Measurements from ENCODE around the gene CEP41. TPM values are rescaled to one million over a fixed set of nuclear protein-coding genes. Genes with fewer than 3 reads are reported as not detected.

Gene CEP41
- total and polyA plus RNA-seq, 12 donors = 2.2 to 6.3 (median 4.7) TPM

- DNase-seq = no peak
- 84% methylated on average over 4 of the region's 4 CpGs for WGBS, 2 donors
- intact Hi-C loops (cut with DNase I) = loop anchor here in 2 of 10 donors (10.0 kb wide), 2 partner anchors 59 to 61 kb away; no protein-coding TSS in a partner anchor
Measured at GRCh38 chr7:130425796-130426195, 15.0 kb downstream of the CEP41 start.

GRCh38 chr7:130423501-130424037 lies 17.2 kb downstream of the CEP41 start:
- H3K4me3 ChIP-seq = no peak overlapping the region
- WGBS, 2 donors = 96 to 97% methylated on average over 3 of the region's 3 CpGs

More at GRCh38 chr7:130425796-130426195, 15.0 kb downstream of the CEP41 start:
- Histone ChIP-seq H3K36me3 (peaks cover 0 to 12% (median 0%) of the 10 kb centered on the region in 9 donors), H3K4me3 (no peak overlapping the region), H3K27ac (no peak overlapping the region), H3K27me3 (no peaks in the 10 kb centered on the region), H3K9me3 (no peaks in the 10 kb centered on the region), H3K4me1 (peaks cover 0 to 19% (median 11%) of the 10 kb centered on the region in 9 donors)
- ATAC-seq = no peak
- no peak for TF ChIP-seq CTCF (IDR thresholded peaks at IDR 0.05)

GRCh38 chr7:130421684-130422083 lies 19.1 kb downstream of the CEP41 start:
- no peak for TF ChIP-seq CTCF (IDR thresholded peaks at IDR 0.05)
- Histone ChIP-seq H3K9me3 (no peaks in the 10 kb centered on the region), H3K4me1 (peaks cover 0 to 8% (median 0%) of the 10 kb centered on the region in 9 donors), H3K36me3 (peaks cover 0 to 10% (median 0%) of the 10 kb centered on the region in 9 donors), H3K27me3 (no peaks in the 10 kb centered on the region), H3K27ac (no peak overlapping the region), H3K4me3 (no peak overlapping the region)
- intact Hi-C loops (cut with DNase I) = loop anchor here in 2 of 10 donors (10.0 kb wide), 2 partner anchors 57 to 63 kb away; no protein-coding TSS in a partner anchor
- ATAC-seq (no peak), DNase-seq (no peak)
- 53 to 68% methylated on average over 2 of the region's 2 CpGs for WGBS, 2 donors

More at GRCh38 chr7:130423501-130424037, 17.2 kb downstream of the CEP41 start:
- Histone ChIP-seq H3K9me3 (no peaks in the 10 kb centered on the region), H3K27ac (no peak overlapping the region), H3K4me1 (peaks cover 0 to 9% (median 0%) of the 10 kb centered on the region in 9 donors), H3K27me3 (no peaks in the 10 kb centered on the region), H3K36me3 (peaks cover 0 to 12% (median 0%) of the 10 kb centered on the region in 9 donors)
- DNase-seq (no peak), ATAC-seq (no peak)
- TF ChIP-seq CTCF (IDR thresholded peaks at IDR 0.05) = no peak
- intact Hi-C loops (cut with DNase I) = loop anchor here in 2 of 10 donors (10.0 kb wide), 2 partner anchors 59 to 61 kb away; no protein-coding TSS in a partner anchor

GRCh38 chr7:130420943-130421578 lies 19.8 kb downstream of the CEP41 start:
- DNase-seq (no peak), ATAC-seq (no peak)
- Histone ChIP-seq H3K27ac (no peak overlapping the region), H3K4me3 (no peak overlapping the region), H3K4me1 (peaks cover 0 to 5% (median 0%) of the 10 kb centered on the region in 9 donors), H3K9me3 (no peaks in the 10 kb centered on the region), H3K27me3 (no peaks in the 10 kb centered on the region), H3K36me3 (peaks cover 0 to 7% (median 0%) of the 10 kb centered on the region in 9 donors)
- no peak for TF ChIP-seq CTCF (IDR thresholded peaks at IDR 0.05)
- intact Hi-C loops (cut with DNase I) = loop anchor here in 2 of 10 donors (10.0 kb wide), 2 partner anchors 56 to 64 kb away; no protein-coding TSS in a partner anchor
- WGBS, 2 donors = 86 to 93% methylated on average over 4 of the region's 4 CpGs

Data from heart right ventricle (tissue), 16 donors.